Measurements from ENCODE around the gene ACSL4.

The ACSL4 gene

GRCh38 chrX:109619771-109620170 is 113.3 kb downstream of the ACSL4 start:
- H3K4me3 ChIP-seq (replicated peaks in 1 of 2; ENCODE audit: low read depth in 2 of 2, low read length in 2 of 2): no peak overlapping the region
- DNase-seq (ENCODE audit: low read depth in 2 of 2): no peak
- TF ChIP-seq, protein P1, sequence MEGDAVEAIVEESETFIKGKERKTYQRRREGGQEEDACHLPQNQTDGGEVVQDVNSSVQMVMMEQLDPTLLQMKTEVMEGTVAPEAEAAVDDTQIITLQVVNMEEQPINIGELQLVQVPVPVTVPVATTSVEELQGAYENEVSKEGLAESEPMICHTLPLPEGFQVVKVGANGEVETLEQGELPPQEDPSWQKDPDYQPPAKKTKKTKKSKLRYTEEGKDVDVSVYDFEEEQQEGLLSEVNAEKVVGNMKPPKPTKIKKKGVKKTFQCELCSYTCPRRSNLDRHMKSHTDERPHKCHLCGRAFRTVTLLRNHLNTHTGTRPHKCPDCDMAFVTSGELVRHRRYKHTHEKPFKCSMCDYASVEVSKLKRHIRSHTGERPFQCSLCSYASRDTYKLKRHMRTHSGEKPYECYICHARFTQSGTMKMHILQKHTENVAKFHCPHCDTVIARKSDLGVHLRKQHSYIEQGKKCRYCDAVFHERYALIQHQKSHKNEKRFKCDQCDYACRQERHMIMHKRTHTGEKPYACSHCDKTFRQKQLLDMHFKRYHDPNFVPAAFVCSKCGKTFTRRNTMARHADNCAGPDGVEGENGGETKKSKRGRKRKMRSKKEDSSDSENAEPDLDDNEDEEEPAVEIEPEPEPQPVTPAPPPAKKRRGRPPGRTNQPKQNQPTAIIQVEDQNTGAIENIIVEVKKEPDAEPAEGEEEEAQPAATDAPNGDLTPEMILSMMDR (IDR thresholded peaks at IDR 0.05; ENCODE audit: low read depth, low read length): no peak

GRCh38 chrX:109614951-109615350 is 118.1 kb downstream of the ACSL4 start:
- DNase-seq (ENCODE audit: low read depth in 2 of 2): no peak

GRCh38 chrX:109601486-109601885 is 131.6 kb downstream of the ACSL4 start:
- TF ChIP-seq, protein P1 (IDR thresholded peaks at IDR 0.05; ENCODE audit: low read depth, low read length): no peak
- no peak overlapping the region for H3K4me3 ChIP-seq (replicated peaks in 1 of 2; ENCODE audit: low read depth in 2 of 2, low read length in 2 of 2)
- DNase-seq (ENCODE audit: low read depth in 2 of 2): no peak

More at GRCh38 chrX:109614951-109615350, 118.1 kb downstream of the ACSL4 start:
- no peak overlapping the region for H3K4me3 ChIP-seq (replicated peaks in 1 of 2; ENCODE audit: low read depth in 2 of 2, low read length in 2 of 2)
- TF ChIP-seq, protein P1 (IDR thresholded peaks at IDR 0.05; ENCODE audit: low read depth, low read length): no peak

DNA sequence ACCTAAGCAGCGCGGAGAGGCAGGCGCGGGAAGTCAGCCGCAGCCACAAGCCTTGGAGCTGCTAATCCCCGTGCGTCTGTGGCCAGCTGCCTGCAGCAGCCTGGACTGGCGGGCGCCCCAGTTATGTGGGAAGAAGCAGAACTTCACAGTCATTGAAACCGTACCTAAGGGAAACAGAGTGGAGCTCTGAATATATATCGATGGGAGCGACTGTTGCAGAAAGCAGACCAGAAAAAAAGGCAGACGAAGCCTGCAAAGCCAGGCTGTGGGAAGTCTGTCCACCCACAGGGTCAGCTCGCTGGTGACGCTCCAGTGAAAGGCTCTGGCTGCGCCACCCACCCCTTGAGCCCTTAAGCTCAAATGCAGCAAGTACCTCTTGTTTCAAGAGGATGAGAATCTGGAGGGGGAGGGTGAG is 132.8 kb downstream of the ACSL4 start:
- DNase-seq (ENCODE audit: low read depth in 2 of 2): peak; percentile 8 to 30
- H3K4me3 ChIP-seq (replicated peaks in 1 of 2; ENCODE audit: low read depth in 2 of 2, low read length in 2 of 2): no peak overlapping the region
- TF ChIP-seq, protein P1 (IDR thresholded peaks at IDR 0.05; ENCODE audit: low read depth, low read length): no peak

DNA sequence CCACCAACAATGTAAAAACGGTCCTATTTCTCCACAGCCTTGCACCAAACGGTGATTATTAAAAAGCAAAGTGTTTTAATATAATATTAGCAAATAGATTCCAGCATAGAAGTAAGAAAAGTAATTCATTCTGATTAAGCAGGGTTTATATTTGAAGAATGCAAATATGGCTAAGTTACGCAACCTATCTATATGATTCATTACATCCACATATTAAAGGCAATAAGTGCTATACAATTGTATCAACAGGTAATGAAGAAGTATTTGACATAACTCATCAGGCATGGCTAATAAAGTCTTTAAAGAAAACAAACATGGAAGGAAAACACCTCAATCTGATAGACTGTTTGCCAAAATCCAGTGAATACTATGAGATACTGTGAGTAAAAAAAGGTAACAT is 137.0 kb downstream of the ACSL4 start:
- TF ChIP-seq, protein P1 (IDR thresholded peaks at IDR 0.05; ENCODE audit: low read depth, low read length): no peak

More for the DNA sequence above, 137.0 kb downstream of the ACSL4 start:
- DNase-seq (ENCODE audit: low read depth in 2 of 2): no peak
- no peak overlapping the region for H3K4me3 ChIP-seq (replicated peaks in 1 of 2; ENCODE audit: low read depth in 2 of 2, low read length in 2 of 2)
